ENCODE data around the gene TFR2. TPM values are rescaled to one million over a fixed set of nuclear protein-coding genes. Genes with fewer than 3 reads are reported as not detected.
A peak's percentile ranks its signal among the peaks of the same experiment; 100 is the strongest.

TFR2 gene
- total RNA-seq, 1 donor from 2014 or later = 0.25 TPM

DNA sequence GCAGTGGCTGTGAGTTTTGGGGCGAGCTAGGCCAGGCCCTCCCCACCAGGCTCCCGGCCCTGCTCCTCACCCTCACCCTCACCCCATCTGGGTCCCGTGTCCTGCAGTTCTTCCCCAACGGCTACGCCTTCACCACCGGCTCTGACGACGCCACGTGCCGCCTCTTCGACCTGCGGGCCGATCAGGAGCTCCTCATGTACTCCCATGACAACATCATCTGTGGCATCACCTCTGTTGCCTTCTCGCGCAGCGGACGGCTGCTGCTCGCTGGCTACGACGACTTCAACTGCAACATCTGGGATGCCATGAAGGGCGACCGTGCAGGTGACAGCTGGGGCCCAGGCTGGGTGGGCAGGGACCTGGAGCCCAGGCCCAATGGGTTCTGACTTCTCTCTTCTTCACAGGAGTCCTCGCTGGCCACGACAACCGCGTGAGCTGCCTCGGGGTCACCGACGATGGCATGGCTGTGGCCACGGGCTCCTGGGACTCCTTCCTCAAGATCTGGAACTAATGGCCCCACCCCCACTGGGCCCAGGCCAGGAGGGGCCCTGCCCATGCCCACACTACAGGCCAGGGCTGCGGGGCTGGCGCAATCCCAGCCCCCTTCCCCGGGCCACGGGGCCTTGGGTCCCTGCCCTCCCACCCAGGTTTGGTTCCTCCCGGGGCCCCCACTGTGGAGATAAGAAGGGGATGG is 37.1 kb upstream of the TFR2 start:
- H3K27me3 ChIP-seq = no peaks in the 10 kb centered on the region
- intact Hi-C loops (cut with DNase I) = loop anchor here (5.0 to 10.0 kb wide), 2 partner anchors 76 to 204 kb away; partner anchors contain the start of genes PCOLCE and TSC22D4
- no peak overlapping the region for H3K4me3 ChIP-seq
- peaks cover 41% of the 10 kb centered on the region for H3K4me1 ChIP-seq
- DNase-seq (ENCODE audit: extremely low spot score in 2 of 2) = no peak
- H3K9me3 ChIP-seq = no peaks in the 10 kb centered on the region
- TF ChIP-seq POLR2AphosphoS5 (IDR thresholded peaks at IDR 0.05; ENCODE audit: insufficient read depth in 1 of 2, low read depth in 1 of 2) = no peak
- TF ChIP-seq POLR2A (IDR thresholded peaks at IDR 0.05) = no peak
- TF ChIP-seq, protein P1, sequence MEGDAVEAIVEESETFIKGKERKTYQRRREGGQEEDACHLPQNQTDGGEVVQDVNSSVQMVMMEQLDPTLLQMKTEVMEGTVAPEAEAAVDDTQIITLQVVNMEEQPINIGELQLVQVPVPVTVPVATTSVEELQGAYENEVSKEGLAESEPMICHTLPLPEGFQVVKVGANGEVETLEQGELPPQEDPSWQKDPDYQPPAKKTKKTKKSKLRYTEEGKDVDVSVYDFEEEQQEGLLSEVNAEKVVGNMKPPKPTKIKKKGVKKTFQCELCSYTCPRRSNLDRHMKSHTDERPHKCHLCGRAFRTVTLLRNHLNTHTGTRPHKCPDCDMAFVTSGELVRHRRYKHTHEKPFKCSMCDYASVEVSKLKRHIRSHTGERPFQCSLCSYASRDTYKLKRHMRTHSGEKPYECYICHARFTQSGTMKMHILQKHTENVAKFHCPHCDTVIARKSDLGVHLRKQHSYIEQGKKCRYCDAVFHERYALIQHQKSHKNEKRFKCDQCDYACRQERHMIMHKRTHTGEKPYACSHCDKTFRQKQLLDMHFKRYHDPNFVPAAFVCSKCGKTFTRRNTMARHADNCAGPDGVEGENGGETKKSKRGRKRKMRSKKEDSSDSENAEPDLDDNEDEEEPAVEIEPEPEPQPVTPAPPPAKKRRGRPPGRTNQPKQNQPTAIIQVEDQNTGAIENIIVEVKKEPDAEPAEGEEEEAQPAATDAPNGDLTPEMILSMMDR (IDR thresholded peaks at IDR 0.05) = no peak
- H3K27ac ChIP-seq = peak overlapping the region; percentile 56
- peaks cover 3 to 53% of the 10 kb centered on the region in 2 donors for H3K36me3 ChIP-seq

DNA sequence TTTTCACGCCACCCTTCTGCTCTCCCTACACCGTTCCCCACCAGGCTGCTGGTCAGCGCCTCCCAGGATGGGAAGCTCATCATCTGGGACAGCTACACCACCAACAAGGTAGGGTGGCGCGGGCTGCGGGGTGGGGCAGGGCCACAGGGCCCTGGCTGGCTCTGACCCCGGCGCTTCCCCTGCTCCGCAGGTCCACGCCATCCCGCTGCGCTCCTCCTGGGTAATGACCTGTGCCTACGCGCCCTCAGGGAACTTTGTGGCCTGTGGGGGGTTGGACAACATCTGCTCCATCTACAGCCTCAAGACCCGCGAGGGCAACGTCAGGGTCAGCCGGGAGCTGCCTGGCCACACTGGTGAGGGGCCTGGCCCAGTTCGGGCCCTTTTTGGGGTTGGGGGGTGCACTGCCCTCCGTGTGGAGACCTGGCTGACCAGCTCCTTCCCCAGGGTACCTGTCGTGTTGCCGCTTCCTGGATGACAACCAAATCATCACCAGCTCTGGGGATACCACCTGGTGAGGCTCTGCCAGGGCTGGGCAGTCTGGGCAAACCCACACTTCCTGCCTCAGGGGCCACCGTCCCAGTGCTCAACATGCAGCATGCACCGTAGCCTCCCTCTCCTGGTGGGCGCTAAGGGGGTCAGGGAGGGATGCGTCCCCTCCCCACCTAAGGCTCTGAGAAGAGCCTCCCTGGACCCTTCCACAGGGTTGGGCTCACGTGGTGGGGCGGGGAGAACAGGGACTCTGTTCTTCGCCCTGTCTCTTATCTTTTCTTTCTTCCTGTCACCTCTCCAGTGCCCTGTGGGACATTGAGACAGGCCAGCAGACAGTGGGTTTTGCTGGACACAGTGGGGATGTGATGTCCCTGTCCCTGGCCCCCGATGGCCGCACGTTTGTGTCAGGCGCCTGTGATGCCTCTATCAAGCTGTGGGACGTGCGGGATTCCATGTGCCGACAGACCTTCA is 36.2 kb upstream of the TFR2 start:
- peak overlapping the region; percentile 99 for H3K27ac ChIP-seq
- DNase-seq (ENCODE audit: extremely low spot score in 2 of 2) = no peak
- no peaks in the 10 kb centered on the region for H3K9me3 ChIP-seq
- H3K4me1 ChIP-seq = peaks cover 45% of the 10 kb centered on the region
- no peaks in the 10 kb centered on the region for H3K27me3 ChIP-seq
- intact Hi-C loops (cut with DNase I) = loop anchor here (5.0 to 10.0 kb wide), 2 partner anchors 75 to 203 kb away; partner anchors contain the start of genes PCOLCE and TSC22D4
- no peak overlapping the region for H3K4me3 ChIP-seq
- peaks cover 3 to 44% of the 10 kb centered on the region in 2 donors for H3K36me3 ChIP-seq
- TF ChIP-seq, protein P1 (IDR thresholded peaks at IDR 0.05) = no peak

DNA sequence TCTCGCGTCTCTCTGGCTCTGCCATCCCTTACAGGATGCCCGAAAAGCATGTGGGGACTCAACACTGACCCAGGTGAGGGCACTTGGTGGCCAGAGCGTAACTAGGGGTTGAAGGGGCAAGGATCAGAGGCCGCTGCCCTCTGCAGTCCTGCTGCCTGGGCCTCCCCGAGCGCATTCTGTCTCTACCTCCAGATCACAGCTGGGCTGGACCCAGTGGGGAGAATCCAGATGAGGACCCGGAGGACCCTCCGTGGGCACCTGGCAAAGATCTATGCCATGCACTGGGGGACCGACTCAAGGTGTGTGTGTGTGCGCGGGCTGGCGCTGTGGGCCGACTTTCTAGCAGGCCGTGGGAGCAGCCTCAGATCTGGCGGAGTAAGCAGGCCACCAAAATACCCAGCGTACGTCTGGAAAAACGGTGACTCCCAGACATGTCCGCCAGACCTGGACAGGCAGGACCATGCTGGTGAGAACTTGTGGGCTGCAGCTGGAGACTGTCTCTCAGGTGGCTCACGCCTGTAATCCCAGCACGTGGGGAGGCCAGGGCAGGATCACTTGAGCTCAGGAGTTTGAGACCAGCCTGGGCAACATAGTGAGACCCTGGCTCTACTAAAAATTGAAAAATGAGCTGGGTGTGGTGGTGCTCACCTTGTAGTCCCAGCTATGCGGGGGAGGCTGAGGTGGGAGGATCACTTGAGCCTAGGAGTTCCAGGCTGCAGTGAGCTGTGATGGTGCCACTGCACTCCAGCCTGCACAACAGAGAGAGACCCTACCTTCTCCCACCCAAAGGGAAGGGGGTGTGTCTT is 35.4 kb upstream of the TFR2 start:
- Histone ChIP-seq H3K36me3 (peaks cover 0 to 36% of the 10 kb centered on the region in 2 donors), H3K4me3 (peak overlapping the region; percentile 94 to 99), H3K27ac (peak overlapping the region; percentile 99), H3K9me3 (no peaks in the 10 kb centered on the region), H3K4me1 (peaks cover 45% of the 10 kb centered on the region), H3K27me3 (no peaks in the 10 kb centered on the region)
- TF ChIP-seq POLR2A (IDR thresholded peaks at IDR 0.05) (no peak), POLR2AphosphoS5 (IDR thresholded peaks at IDR 0.05; ENCODE audit: insufficient read depth in 1 of 2, low read depth in 1 of 2) (no peak)
- TF ChIP-seq, protein P1 (IDR thresholded peaks at IDR 0.05) = no peak
- DNase-seq (ENCODE audit: extremely low spot score in 2 of 2) = no peak
- intact Hi-C loops (cut with DNase I) = loop anchor here (5.0 to 10.0 kb wide), 2 partner anchors 74 to 202 kb away; partner anchors contain the start of genes PCOLCE and TSC22D4

DNA sequence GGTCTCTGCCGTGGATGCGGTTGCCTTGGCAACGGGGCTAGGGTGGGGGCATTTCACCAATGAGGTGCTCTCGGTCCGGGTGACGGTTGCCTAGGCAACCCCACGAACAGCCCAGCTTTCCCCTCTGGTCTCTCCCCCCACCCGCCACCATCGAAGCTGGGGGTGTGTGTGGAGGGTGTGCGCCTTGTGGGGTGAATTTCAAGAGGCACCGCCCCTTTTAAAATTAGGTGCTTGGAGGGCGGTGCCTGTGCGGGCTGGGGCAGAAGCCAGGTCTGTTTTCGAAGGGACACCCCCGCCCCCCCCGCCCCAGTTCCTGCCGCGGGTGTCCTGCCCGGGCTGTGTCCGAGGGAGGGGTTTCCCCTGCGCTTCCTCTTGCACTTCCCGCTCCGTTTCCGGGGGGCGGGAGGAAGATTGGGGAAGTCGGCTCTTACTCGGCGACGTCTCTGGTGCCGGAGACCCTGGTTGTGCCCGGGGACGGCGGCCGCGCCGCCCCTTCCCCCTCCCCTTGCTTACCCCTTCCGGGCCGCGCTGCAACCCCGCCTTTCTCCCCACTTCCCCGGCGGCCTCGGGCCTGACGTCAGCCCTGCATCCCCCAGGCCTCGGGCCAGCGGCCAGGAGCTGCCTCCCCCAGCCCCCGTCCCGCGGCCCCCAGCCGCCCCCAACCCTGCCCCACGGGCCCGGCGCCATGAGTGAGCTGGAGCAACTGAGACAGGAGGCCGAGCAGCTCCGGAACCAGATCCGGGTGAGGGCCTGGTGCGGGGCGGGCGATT is 34.4 kb upstream of the TFR2 start:
- Histone ChIP-seq H3K9me3 (no peaks in the 10 kb centered on the region), H3K27me3 (no peaks in the 10 kb centered on the region), H3K36me3 (peaks cover 0 to 30% of the 10 kb centered on the region in 2 donors), H3K27ac (peak overlapping the region; percentile 99), H3K4me3 (peak overlapping the region; percentile 94 to 99), H3K4me1 (peaks cover 43% of the 10 kb centered on the region)
- intact Hi-C loops (cut with DNase I) = loop anchor here (5.0 to 10.0 kb wide), 2 partner anchors 73 to 201 kb away; partner anchors contain the start of genes PCOLCE and TSC22D4
- DNase-seq (ENCODE audit: extremely low spot score in 2 of 2) = peak in 1 of 2 donors; percentile 96
- TF ChIP-seq POLR2A (IDR thresholded peaks at IDR 0.05) (peak in 1 of 2 donors; percentile 39), POLR2AphosphoS5 (IDR thresholded peaks at IDR 0.05; ENCODE audit: insufficient read depth in 1 of 2, low read depth in 1 of 2) (peak; percentile 62 to 87)
- TF ChIP-seq, protein P1 (IDR thresholded peaks at IDR 0.05) = no peak
